GM19467 (cell line): ENCODE results near the gene NUDT12.

ENCODE experiments used
- ATAC-seq: cut with Tn5 transposase; IDR thresholded peaks from one replicate; pipeline ENCODE4 v1.9.1; 2021; ENCODE audit warnings: mild to moderate bottlenecking, moderate library complexity; ENCODE audit not compliant: unreplicated experiment

Gene NUDT12

DNA sequence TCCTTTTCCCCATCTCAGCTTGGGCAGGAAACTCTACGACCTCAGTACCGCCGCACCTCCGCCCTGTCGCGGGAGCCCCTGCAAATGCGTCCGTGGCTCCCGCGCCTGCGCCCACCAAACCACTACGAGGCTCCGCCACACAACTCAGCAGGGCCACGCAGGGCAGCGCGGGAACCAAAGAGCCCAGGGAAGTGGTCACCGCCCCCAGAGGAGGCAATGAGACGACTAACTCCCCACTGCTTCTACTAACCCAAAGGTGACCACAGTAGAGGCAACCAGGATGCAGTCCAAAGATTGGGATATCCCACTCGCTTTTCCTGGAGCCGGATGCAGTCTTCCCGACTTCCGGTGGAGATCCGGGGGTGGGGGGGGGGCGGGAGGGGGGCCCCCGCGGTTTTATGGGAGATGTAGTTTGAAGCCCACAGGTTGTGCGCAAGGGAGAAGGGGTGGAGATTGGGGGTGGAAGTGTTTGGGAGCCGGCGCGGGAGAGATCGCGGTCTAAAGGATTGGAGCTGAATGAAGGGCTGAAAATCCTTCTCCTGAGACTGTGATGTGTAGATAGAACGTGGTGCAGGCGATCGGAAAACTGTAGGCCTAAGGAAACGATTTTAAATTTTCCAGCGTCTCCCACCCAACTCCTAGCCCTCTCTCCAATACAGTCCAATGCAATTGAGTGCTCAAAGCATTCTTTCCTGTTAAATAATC is at the start of gene NUDT12:
NUDT12 (minus strand) TSS at position 337 of the 705 bp plus-strand sequence. CDS start 2,541 bp downstream, outside the sequence.
- ATAC-seq = peak; percentile 88

DNA sequence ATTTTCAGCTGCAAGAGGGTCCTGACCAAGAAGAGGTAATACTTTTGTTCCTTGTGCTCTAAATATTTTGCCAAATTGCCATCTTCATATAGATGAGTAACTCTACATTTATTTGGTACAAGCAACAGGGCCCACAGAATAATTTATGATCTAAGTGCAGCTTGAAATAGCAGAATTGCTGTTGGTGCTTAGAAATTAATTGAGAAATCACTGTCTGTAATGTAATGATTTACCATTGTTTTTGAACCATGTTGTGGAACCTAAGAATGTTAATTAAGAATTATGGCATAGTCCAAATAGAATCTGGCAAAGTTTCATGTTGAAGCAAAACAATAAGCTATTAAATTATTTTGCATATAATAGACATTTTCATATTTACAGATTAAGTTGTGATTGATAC is 44.8 kb upstream of the NUDT12 start:
- ATAC-seq = no peak

DNA sequence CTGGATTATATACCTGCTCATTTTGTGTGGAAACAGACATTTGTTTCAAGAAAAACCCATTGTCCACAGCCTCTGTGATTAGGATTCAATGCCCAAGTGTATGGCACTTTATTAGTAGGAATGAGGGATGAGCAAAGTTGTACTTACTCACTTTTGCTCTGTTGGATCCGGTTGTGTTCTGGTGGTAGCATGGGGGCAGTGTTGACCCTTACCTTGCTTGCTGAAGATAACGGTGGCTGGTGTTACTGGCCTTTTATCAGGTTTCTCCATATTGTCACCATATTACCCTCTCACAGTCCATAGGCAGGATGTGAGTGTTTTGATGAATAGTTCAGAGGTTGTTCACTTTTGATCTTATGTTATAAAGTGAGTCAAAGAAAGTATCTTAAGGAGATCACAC is 42.7 kb upstream of the NUDT12 start:
- no peak for ATAC-seq

DNA sequence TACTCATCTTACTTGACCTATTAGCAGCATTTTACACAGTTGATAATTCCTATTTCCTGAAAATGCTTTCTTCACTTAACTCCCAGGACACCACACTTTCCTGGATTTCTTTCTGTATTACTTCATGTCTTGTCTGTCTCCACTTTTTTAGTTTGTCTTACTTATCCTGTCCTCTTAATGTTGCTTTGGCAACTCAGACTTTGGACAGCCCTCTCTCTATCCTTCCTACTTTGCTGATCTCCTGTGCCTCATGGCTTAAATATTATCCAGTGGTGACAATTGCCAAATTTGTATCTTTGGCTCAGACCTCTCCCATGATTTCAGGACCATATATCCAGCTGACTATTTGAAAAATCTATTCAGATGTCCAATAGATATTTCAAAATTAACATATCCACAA is 39.8 kb upstream of the NUDT12 start:
- ATAC-seq = no peak

DNA sequence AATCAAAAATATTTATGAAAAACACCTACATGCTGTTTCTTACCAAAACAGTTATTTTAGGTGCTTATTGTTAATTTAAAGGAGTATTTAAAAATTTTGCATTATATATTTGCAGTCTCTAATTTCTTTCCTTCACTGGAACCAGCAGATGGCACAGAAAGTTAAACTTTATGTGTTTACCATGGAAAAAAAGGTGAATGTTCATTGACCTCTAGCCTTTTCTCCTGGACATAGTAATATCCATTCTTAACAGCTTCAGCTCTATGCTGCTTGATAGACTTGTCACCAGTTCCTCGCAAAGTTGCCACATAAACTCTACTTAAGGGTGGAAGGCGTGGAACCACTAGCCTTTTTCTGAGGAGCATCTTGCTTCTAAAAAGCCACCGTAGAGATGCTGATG is 38.7 kb upstream of the NUDT12 start:
- ATAC-seq = no peak

DNA sequence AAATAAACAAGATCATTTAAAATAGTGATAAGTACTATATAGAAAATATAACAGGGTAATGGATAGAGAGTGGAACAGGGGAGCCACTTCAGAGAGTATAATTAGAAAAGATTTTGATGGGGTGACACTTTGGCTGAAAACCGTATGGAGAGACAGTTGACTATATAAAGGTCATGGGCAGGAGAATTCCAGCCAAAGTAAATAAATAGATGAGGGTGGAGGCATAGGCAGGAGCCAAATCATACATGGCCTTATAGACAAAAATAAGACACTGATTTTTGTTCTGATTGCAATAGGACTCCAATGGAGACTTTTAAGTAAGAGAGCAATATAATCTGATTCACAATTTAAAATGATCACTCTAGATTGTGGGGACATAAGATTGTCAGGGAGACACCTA is 37.5 kb upstream of the NUDT12 start:
- no peak for ATAC-seq

DNA sequence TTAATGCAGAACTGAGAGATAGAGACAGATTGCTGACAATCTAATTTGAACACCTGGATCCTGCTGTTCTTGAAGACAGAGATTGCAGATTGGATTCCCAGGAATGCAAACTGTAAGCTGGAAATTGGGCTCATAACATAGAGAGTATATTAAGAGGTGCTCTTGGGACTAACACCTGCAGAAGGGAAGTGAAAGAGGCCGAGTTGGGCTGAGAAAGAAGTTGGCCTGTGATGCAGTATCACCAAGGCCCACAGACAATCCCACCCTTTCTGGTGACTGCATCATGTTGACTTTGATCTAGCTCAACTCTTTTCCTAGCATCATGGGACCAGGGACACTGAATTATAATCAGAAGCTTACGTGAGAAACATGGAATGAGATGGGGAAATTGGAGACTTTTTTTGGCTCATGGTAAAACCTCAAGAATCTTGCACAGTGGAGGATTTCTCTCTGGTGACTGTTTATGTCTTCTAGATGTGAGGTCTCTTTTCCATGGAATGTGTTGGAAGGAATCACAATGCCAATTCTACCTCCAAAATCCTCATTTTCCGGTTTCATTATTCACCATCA is 36.5 kb upstream of the NUDT12 start:
- ATAC-seq = no peak

DNA sequence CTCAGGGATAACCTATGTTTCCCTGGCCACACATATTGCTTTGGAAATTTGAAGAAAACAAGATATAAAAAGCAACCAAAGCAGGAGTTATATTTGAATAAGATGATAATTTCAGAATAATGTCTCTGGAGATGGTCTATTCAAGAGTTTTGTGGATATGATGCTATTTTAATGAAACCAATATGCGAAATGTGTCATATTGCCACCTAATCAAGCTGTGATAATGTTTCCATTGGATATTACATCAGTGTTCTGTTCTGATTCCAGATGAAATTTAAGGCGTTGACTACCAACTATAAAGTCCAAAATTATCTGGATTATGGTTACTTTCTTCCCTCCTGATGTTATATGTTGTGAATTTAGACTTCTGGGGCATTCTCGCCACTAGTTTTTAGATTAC is 27.6 kb upstream of the NUDT12 start:
- no peak for ATAC-seq

DNA sequence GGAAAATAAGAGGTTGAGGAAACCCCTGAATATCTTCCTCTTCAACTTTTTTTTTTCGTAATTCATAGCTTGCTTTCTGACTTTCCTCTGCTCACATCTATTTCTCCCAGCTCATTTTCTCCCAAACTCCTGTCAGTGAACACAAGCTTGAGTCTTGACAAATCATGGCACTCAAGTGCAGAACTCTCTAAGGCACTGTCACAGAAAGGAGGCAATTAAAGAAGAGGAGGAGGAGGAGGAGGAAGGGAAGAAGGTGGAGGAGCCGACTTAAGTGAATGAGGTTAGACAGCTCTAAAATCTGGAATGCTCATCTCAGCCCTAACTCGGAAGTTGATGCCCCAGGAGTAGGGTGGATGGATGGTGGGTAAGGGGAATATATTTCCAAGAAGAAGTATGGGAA is 27.2 kb upstream of the NUDT12 start:
- no peak for ATAC-seq

DNA sequence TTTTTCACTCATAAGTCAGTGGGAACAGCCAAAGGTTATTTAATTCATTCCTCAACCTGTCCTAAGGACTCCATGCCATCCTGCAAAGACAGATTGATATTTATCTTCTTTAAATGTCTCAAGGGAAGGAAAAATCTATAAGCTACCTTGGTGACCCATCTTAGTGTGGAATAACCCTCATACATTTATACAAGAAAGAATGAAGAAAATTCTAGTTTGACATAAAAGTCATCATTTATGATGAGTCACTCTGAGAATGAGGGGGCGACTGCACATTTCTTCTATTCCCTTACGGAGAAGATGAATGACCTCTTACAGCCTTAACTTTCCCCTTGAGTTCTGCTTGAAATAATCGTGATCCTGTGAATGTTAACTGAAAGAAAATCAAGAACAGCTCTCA is 26.8 kb upstream of the NUDT12 start:
- ATAC-seq = no peak

DNA sequence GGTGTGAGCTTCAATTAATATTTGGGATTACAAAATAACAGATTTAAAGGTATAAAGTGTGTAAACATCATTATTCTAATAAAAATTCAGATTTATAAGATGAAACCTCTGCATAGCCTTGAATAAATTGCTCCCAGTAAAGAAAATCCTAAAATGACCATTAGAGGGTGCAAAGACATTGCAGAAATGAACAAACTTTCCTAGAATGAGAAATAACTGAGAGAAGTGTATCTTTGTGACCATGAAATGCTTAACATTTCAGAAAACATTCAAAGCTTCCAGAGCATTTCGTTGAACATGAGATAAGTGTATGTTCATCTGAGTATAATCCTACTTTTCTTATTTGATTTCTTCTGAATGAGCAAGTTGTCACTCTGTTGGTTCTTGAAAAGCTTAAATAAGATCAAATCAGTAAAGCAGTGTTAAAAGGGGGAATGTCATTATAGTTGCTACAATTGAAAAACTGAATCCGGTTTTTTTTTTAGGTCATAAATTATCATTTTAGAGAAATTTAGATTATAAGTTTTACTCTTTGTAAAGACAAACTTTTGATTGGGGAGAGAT is 24.7 kb upstream of the NUDT12 start:
- ATAC-seq = no peak

DNA sequence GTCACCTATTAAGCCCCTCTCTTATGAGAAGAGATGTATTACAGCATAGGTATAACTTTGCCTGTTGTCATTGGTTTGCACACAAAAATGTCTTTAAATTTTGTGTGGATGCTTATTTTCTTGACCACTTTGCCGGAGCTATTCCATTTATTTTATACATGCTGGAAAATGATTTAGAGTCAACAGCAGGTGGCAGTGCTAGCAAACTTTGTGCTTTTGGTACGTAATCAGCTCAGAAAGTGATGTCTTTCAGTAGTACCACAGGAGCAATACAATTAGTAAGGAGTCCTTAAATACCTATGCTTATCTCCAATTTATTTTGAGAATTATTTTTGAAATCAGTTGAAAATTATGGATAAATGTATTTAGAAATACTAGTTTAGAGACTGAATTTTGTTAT is 19.8 kb upstream of the NUDT12 start:
- ATAC-seq = no peak

DNA sequence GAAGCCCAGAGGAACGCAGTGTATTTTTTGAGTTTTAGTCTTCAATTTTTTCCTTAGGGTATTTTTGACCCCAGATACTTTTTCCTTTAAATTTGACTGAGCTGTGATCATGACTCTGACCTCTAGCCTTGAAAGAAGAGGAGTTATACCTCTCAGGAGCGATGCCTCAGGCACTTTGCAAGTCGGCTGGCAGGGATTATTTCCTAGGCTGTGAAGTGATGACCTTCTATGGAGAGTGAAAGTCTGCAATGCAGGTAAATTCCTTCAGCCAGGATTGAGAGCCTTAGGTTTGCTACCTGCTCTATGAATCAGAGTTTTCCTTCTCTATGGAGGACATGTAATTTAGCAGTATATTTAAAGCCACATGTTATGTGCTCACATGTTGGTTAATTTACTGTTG is 10.8 kb upstream of the NUDT12 start:
- no peak for ATAC-seq

DNA sequence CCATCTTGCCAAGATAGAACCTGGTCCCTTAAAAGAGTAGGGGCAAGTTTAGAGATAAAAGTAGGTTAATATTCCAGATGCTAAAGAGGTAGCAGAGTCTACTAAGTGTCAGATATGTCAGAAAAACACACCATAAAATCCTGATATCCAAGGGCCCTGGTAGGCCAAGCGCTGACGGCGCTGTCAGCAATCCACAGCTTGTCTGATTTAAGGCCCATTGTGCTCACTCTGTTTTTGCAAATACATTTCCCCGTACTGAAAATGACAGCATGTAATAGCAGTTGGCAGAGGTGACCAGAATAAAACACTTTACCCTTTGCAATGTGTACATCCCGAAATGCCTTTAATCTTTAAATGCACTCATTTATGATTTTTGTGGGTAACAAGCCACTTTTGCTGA is 9.9 kb upstream of the NUDT12 start:
- no peak for ATAC-seq

DNA sequence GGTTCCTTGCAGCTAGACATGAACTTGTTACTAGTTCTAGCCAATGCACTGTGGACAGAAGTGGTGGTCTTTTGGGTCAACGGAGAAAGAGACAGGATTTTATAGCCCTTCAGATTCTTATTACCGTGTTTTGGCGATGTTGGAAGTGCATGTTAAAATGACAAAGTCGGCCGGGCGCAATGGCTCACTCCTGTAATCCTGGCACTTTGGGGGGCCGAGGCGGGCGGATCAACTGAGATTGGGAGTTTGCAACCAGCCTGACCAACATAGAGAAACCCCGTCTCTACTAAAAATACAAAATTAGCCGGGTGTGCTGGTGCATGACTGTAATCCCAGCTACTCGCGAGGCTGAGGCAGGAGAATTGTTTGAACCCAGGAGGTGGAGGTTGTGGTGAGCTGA is 9.1 kb upstream of the NUDT12 start:
- ATAC-seq = no peak

DNA sequence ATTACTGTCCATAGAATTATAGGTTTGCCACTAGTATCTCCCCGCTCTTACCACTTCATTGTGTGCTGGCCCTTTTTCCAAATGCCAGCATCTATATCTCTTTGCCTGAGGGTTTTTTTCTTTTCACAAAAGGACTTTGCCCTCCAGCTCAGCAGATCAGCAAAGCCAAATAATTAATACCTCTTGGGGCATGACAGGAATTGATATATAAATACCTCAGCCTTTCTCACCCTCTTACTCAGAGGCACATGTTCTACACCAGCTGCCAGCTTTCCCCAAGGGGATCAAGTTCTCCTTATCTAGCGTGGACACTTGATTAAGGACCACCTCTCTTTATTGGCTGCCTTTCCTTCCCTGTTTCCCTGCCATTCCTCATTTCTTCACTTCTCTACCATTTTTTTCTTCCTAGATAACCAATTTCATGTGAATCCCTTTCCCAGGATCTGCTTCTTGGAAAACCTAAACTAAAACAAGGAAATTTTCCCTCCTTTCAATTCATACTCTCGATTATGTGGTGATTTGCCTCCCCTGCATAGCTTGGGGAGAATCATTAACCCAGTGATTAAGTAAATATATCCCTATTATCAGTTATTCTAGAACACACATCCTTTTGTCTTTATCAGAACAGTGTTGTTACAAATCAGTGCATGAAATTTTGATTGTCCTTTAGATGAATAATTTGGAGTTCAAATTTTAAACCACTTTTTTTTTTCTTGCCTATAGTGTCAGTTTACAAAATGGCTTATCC is 6.9 kb upstream of the NUDT12 start:
- ATAC-seq = no peak

DNA sequence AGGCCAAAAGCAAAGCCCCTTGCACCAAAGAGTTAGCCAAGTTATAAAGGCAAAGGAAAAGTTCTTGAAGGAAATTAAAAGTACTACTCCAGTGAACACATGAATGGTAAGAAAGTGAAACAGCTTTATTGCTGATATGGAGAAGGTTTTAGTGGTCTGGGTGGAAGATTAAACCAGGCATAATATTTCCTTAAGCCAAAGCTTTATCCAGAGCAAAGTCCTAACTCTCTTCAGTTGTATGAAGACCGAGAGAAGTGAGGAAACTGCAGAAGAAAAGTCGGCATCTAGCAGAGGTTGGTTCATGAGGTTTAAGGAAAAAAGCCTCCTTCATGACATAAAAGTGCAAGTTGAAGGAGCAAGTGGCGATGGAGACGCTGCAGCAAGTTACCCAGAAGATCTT is 3.1 kb upstream of the NUDT12 start:
- no peak for ATAC-seq

DNA sequence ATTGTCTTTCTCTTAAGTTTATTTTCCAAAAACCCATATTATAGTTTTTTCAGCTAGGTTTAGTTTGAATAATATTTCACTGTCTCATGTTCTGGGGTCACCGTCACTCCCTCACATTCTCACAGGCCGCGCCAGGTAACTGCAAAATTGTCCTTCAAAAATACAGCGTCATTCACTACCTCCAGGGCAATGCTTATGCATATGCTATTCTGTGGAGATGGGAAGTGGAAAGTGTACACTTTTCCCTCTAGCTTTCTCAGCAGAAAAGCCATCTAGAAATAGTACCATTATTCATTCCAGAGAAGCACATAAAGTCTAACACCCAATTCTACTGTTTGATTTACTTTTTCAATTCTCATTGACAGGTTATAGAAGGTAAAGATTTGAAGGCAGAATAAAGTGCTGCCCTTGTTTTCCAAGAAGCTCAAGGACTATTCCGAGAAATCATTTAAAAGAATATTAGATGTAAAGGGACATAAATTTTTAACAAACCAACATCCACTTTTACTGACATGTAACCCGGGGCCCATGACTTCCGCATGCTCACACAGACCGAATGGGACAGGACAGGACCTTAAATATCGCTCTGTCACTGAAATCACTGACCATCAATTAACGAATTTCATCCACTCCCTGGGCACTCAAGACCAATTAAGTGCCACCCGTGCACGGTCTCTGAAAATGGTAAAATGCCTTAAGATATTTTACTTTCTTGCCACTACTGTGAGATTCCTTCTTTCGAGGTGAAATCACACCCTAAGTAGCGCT is 720 bp downstream of the NUDT12 start:
- peak; percentile 32 for ATAC-seq

DNA sequence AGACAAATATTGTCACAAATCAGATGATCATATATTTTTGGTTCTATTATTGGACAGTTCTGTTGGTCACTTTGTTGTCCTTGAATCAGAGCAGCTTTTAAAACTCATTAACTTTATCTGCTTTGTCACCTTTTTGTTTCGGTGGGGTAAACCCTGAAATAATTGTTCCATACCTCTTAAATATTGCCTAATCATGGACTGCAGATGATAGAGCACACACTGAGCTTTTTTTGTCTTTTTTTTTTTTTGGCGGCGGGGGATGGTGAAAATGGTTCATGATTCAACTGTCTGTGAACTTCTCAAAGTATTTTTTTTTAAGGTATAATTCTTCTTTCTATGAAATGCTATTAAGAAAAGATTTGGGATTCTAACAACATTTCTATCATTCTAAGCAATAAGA is 1.8 kb downstream of the NUDT12 start:
- no peak for ATAC-seq

DNA sequence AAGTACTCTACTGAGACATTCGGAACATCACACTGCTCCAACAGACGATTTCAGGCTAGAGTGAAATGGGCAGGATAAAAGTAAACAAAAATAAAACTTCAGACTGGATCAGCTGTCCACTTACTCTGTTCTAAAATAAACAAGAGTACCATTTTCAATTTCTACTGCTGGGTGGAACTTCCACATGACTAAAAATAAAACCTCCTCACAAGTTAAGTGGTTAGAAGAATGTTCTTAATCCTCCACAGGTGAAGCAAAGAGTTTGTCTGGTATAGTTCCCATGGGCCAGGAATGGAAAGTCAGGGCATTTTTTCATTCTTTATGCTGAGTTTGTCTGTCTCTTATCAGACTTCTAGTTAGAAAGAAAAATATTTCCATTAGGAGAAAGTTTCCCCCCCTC is 15.7 kb downstream of the NUDT12 start:
- ATAC-seq = no peak

DNA sequence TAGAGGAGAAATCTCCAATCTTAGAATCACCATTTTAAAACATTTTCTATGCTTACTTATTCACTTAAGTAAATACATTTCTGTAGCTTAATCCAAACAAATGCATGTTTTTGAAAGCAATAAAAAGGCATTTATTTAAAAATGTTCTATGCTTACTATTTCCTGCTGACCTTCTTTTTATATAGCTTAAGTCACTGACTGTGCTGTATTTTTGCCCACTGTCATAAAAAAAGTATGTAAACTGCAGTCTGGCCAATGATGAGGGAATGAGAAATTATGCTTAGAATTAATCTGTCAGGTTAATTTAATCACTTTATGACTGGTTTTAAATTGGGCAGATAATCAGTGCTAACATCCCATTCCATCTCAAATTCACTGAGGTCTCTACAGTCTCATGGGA is 20.1 kb downstream of the NUDT12 start:
- ATAC-seq = no peak
